ENCODE measurements around the gene MTCL1. TPM values are rescaled to one million over a fixed set of nuclear protein-coding genes. Genes with fewer than 3 reads are reported as not detected.

MTCL1 gene
- total and polyA plus RNA-seq, 10 of the 15 experiments (the other 5 are each of a cell fraction or from before 2014, with no cell fraction given) = 0.03 to 0.36 (median 0.13) TPM; not detected in 4

- ChIA-PET POLR2A (no interaction called here), RAD21 (ENCODE audit: unreplicated experiment) (no interaction called here), CTCF (interaction anchor here (0.9 kb wide), 1 partner anchor 15 kb away, joined by 5 read pairs; no protein-coding TSS in a partner anchor), SMC1A (ENCODE audit: uncharacterized antibody, unreplicated experiment) (no interaction called here)
- no peaks in the 10 kb centered on the region for H3K9me3 ChIP-seq (replicated peaks; ENCODE audit: control insufficient read depth, insufficient read depth, low read length)
- H3K36me3 ChIP-seq (ENCODE audit: control insufficient read depth in 2 of 2, insufficient read depth in 2 of 2, low read length in 1 of 2) = no peaks in the 10 kb centered on the region
- in situ Hi-C loops (cut with MboI) = loop anchor here (25.0 kb wide), 2 partner anchors 114 to 1464 kb away; no protein-coding TSS in a partner anchor
- no peak for TF ChIP-seq MEF2A (IDR thresholded peaks at IDR 0.05; ENCODE audit: insufficient read depth, low read depth, low read length)
- TF ChIP-seq KAT2A (conservative IDR thresholded peaks at IDR 0.05; ENCODE audit: control insufficient read depth, low read depth, low read length) = no peak
- TF ChIP-seq RELA (IDR thresholded peaks at IDR 0.05; ENCODE audit: borderline replicate concordance, partially characterized antibody) = no peak
- no peak for TF ChIP-seq POLR2AphosphoS5 (IDR thresholded peaks at IDR 0.05; ENCODE audit: low read length)
- TF ChIP-seq ZNF274 (IDR thresholded peaks at IDR 0.05; ENCODE audit: insufficient read depth, insufficient read length) = no peak
- TF ChIP-seq ZNF687 (IDR thresholded peaks at IDR 0.05) = no peak
- TF ChIP-seq SMC3 (IDR thresholded peaks at IDR 0.05; ENCODE audit: borderline replicate concordance, low read length) = no peak
- no peak for TF ChIP-seq IRF5 (IDR thresholded peaks at IDR 0.05; ENCODE audit: borderline replicate concordance)
- no peak for TF ChIP-seq NFYB (IDR thresholded peaks at IDR 0.05; ENCODE audit: insufficient read depth, low read depth, low read length)
- TF ChIP-seq TCF3 (IDR thresholded peaks at IDR 0.05; ENCODE audit: borderline replicate concordance, insufficient read depth, low read depth, low read length) = no peak
- TF ChIP-seq POLR2AphosphoS2 (IDR thresholded peaks at IDR 0.05; ENCODE audit: low read depth, low read length) = no peak
- no peak for TF ChIP-seq ZNF207 (IDR thresholded peaks at IDR 0.05; ENCODE audit: borderline replicate concordance)
- H3K27me3 ChIP-seq (replicated peaks in 1 of 2; ENCODE audit: control insufficient read depth in 2 of 2, insufficient read depth in 2 of 2, low read length in 1 of 2) = peaks cover 0 to 1% of the 10 kb centered on the region in 2 experiments; a peak in 1 of 4 replicates
- no peak overlapping the region for H3K4me2 ChIP-seq (ENCODE audit: control insufficient read depth, insufficient read depth)
- FAIRE-seq (no peak), ATAC-seq (no peak), DNase-seq (ENCODE audit: low read depth, low spot score) (no peak)
- no peaks in the 10 kb centered on the region for H3K79me2 ChIP-seq (ENCODE audit: control insufficient read depth, insufficient read depth, low read length)
- no peak overlapping the region for H3K9ac ChIP-seq (ENCODE audit: control insufficient read depth, insufficient read depth, low read length)
- WGBS (ENCODE audit: insufficient coverage, insufficient replicate concordance, low lambda C conversion rate, missing lambda C conversion rate) = 46% methylated on average over 3 of the region's 3 CpGs
- no peaks in the 10 kb centered on the region for H3K4me1 ChIP-seq (ENCODE audit: control insufficient read depth, insufficient read depth, low read length)
- intact Hi-C loops (cut with micrococcal nuclease; ENCODE audit: unreplicated experiment) = no loop called here
- no peak overlapping the region for H3K4me3 ChIP-seq
- H4K20me1 ChIP-seq (ENCODE audit: control insufficient read depth, insufficient read depth) = no peaks in the 10 kb centered on the region
- H2AFZ ChIP-seq (ENCODE audit: control insufficient read depth, low read depth, low read length) = no peak overlapping the region
- BruUV-seq (replicated peaks) = no TSS peak
- no peak overlapping the region for H3K27ac ChIP-seq (ENCODE audit: control insufficient read depth, insufficient read depth)
These were observed 143.2 kb downstream of the MTCL1 start for GRCh38 chr18:8848541-8848940.

Measured in GM12878 (cell line).